GM21367 (cell line): ENCODE measurements around the gene PBRM1.
A peak's percentile ranks its signal among the peaks of the same experiment; 100 is the strongest.
"Not testable (repeated sequence)": the region's sequence is repeated elsewhere in the genome, so short reads cannot be mapped to it uniquely, and the experiment has no call there.

Experiments used
- ATAC-seq: cut with Tn5 transposase; IDR thresholded peaks from one replicate; pipeline ENCODE4 v1.9.1; 2021; ENCODE audit not compliant: unreplicated experiment

The PBRM1 gene

DNA sequence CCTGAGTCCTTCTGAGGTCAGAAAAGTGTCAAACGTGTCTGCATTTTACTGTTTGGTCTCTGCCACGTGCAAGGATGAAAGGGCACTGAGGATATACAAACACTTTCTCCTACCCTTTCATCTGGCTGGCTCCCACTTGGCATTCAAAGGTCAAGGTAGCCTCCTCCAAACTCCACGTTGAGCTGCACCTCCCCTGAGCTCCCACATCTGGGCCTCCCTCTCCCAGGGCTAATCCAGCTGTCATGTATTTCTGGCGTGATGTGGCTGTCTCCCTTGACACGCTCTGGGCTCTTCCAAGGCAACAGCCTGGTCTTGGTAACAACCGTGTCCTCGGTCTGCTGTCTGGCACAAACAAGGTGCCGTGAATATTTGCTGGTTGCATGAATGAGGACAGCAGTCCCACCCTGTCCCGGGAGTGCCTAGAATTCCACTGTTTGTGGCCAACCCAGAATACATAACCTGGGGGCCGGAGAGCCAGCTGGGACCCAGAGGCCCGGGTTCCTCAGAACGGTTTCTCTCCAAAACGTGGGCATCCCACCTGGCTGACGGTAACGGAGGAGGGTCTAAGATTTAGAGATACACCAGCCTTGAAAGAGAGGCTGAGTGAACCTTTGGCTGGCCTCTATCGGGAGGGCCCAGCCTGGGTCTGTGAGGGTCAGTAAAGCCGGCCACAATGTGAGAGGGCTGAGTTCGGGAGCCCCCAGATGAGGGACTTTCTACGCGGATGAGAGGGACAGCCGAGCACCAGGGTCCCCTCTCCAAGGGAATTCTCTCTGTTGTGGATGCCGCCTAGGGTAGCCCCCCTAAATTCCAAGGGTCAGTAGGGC lies 19.1 kb upstream of the PBRM1 start:
- peak; percentile 3 for ATAC-seq

GRCh38 chr3:52703341-52703740 lies 17.6 kb upstream of the PBRM1 start:
- ATAC-seq = no peak

- ATAC-seq = no peak
These were observed 11.9 kb upstream of the PBRM1 start for GRCh38 chr3:52697632-52697965.

DNA sequence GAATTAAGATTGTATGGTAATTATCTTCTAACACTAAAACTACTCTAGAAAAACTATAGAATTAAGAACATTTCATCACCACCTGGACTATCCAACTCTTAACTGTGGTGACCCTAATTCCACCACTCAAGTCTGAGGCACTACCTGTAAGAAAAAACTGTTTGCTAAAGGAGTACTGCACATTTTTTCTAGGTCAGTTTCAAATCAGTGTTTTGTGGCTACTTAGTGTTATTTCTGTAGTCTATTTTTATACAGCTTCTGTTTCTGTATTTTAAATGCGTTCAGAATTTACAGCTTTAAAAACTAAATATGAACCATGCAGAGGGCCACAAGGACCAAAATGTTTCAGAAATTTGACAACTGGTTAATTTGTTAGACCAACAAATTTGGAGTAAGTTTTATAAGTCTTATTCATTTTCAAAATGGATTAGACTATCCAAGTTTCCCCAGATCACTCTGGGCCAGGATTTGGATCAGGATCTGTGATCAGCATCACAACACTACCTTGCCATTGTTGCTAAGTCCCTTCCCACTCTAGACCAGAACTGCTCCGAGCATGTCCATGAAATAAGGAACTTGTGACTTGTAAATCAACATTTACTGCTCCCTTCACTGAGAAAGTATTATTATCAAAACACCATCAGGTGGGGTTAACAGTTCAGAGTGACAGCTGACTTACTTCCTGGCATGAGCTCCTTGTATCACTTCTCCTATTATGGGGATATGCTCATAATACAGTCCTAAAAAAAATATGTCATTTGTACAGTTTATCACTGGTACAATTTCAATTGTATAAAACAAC lies 11.3 kb upstream of the PBRM1 start:
- no peak for ATAC-seq

DNA sequence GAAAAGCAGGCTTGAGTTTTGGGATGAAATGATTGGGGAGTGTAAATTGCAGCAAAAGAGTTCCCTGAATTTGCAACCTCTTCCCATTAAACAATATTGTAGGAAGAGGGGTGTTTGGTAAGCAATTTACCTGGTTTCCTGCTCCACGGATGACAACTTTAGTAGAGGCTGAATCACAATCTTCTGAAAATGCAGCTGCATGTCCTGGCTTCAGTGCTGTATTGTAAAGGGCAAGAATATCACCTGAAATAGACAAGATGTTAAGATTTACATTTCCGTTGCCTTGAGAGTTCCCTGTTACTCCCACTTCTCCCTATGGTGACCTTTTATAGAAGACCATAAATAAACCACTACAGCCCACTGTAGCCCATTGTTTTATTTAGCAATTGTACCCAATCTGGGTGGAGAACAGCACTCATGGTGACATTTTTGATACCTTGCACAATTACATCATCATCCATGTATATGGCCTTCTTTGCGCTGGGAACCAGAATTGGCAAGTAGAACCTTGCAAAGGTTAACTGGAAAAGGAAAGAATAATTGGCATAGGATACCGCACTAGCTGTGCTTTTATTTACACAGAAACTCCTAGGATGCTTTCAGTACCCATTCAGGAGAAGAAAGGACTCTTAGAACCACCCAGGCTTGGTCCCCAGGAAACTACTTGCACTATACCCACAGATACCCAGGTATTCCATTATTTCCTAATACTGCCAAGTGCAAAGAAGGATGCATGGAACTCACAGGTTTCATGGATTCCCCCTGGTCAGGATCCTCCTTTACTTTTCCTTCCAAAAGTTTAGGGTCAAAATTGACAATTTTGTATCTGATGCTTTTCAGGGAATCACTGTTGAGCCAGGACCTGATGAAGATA lies 10.3 kb upstream of the PBRM1 start:
- no peak for ATAC-seq

GRCh38 chr3:52694528-52695189 lies 8.9 kb upstream of the PBRM1 start:
- no peak for ATAC-seq

DNA sequence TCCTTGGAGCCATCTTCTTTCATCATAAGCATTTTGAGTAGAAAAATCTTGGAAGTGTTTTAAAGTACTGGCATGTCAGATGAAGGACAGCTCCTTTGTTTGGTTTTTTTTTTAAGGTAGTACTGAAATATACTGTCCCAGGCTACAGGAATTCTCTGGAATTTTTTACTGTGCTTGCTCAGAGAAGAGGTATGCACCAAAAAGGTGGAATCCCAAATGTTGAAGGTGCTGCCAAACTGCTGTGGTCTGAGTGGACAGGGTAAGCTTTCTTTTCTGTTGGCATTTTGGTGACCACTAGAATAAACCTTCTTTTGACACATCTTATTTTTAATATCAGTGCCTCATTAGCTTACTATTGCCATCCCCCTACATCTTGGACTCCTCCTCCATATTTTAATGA lies 7.4 kb upstream of the PBRM1 start:
- no peak for ATAC-seq

DNA sequence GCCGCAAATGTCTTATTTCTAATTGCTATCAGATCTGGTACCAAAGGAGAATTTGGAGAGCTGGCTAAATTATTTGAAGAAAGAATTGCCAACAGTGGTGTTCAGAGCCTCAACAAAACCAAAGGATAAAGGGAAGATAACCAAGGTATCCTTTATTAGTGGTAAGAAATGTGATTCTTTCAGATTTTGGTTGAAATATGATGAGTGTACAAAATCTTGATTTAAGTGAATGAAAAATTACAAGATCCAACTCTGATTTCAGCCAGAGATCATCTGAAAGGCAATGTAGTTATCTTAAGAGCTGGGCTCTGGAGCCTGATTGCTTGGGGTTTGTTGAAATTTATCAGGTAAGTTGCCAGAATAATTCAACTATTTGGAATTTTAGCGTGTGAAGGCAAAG lies 4.8 kb upstream of the PBRM1 start:
- no peak for ATAC-seq

- ATAC-seq = no peak
These were observed 3.4 kb upstream of the PBRM1 start for GRCh38 chr3:52689151-52689550.

DNA sequence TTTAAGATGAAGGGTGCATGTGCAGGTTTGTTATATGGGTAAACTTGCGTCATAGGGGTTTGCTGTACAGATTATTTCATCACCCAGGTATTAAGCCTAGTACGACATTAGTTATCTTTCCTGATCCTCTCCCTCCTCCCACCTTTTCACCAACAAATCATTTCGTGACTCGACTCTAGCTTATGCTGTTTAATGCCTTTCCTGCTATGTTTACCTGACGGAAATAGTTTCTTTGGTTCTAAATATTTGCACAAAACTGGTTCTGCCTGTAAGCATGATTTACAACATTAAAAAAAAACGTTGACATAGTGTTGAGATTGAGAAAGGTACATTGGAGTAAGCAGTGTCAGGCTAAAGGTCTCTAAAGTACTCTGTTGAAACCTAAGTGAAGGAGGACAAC lies 2.6 kb upstream of the PBRM1 start:
- no peak for ATAC-seq

- ATAC-seq = peak; percentile 65
These were observed 416 bp downstream of the PBRM1 start for GRCh38 chr3:52685285-52685708.

DNA sequence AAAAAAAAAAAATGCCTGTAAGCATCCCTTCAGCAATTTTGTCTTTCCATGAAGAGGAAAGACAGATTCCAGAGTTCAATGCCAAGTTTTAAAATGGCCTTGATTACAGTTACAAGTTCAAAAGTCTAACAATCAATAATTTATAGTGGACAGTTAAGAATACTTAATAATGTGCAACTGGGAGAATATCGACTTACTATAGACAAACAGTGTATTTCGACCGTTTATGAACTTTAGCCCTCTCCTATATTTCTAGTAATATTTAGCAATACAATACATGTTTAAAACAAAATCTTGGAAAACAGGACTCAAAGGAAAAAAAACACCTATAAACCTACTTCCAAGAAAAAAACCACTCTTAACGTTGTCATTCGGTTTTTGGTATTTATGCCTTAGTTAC lies 1.5 kb downstream of the PBRM1 start:
- no peak for ATAC-seq

- no peak for ATAC-seq
These were observed 2.1 kb downstream of the PBRM1 start for GRCh38 chr3:52683611-52684010.

DNA sequence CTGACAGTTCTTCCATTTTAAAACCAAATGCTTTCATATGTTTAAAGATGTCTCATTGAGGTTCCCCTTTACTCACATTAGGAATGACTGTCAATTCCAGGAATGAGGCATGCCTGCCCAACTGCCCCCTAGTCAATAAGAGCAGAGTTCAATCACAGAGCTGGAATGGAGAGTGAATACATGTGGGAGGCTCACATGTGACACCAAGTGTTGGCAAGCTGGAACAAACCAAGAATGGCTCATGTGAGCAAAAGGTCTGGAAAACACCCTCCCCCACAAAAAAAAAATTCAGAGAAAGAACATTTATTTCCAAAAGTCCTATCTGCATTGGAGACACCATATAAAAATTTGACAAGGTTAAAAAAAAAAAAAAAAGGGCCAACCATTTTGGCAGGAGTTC lies 3.7 kb downstream of the PBRM1 start:
- no peak for ATAC-seq

GRCh38 chr3:52681596-52681995 lies 4.1 kb downstream of the PBRM1 start:
- no peak for ATAC-seq

DNA sequence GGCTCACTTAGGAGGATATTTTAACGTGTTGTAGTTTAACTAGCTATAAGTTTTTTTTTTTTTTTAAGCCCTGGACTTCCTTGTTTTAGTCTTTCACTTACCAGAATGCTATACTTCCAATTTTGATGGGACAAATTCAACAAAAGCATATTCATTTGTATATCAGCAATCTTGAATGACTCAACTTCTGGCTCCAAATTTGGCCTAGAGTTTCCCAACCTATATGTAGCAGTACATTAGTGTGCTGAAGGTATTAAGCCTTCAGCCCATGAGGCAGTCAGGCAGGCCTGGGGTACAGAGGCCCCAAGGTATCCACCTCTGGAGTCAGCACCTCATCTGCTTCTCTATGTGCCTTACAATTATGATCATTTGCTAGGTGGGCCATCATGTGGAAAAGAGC lies 5.9 kb downstream of the PBRM1 start:
- no peak for ATAC-seq

GRCh38 chr3:52679199-52679538 lies 6.5 kb downstream of the PBRM1 start:
- no peak for ATAC-seq

DNA sequence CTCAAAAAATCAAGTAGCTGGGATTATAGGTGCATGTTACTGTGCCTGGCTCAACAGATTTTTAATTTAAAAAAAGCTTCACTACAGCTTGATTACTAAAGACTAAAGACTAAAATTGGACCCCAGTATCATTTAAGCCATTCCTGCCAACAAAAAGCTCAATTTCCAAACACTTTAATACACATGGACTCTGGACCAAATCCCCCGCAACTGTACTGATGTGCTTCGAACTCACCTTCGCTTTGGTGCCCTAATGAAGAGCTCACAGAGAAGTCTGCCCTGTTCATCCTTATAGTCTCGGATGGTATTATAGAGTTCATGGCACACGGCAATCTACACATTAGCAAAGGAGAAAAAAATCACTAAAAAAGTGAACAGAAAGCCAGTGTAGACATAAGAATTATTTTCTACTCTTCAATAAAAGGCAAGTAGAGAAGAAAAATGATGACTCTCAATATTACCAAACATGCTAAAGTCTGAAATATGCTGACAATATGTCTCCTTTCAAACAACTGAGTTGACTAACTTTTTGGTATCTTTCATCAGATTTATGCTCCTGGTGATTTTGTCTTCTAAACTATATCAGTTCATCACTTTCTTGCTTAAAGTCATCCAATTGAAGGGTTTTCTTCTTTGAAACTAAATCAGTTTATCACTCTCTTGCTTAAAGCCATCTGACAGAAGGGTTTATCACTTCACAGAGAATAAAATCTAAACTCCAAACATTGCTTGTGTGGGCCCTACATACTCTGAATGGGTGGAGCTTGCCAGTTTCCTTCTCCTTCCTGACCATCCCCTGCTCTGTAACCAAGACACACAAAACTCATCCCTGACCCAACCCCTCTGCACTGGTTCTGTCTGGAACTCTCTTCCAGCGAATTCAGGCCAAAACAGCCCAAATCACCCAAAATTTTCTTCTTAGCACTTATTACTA lies 7.2 kb downstream of the PBRM1 start:
- ATAC-seq = no peak

GRCh38 chr3:52676201-52676600 lies 9.5 kb downstream of the PBRM1 start:
- not testable (repeated sequence) for ATAC-seq

DNA sequence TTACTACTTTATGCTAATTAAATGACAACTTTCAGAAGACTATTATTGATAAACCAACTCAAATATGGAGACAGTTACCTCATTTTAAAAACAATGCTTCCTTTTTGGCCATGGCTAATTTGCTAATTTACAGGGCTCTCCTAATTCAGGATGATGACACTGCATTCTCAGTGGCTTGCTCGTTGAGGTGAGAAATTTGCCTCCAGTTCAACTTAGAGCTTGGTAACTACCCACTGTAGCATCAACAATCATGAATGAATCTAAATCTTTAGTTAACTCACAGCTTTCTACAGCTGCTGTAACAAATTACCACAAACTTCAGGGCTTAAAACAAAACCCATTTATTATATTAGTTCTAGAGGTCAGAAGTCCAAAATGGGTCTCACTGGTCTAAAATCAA lies 14.0 kb downstream of the PBRM1 start:
- ATAC-seq = no peak
